A673 (cell line): Measurements from ENCODE around the gene SACM1L.

Source experiments
- EZH2 ChIP-seq: fragments of 200-600 bp; sonication (generic); IDR thresholded peaks from 2 replicates; pipeline ENCODE4 v1.6.1; 2017; ENCODE audit warnings: borderline replicate concordance, low read depth, mild to moderate bottlenecking, mixed read lengths, antibody characterized with exemption, low read length; ENCODE audit not compliant: poor library complexity, severe bottlenecking
- TF ChIP-seq, protein P1 (sequence below): fragments of 300-800, 200-600 bp; sonication (generic); conservative IDR thresholded peaks from 2 replicates; pipeline ENCODE4 v1.5.1; 2017; ENCODE audit warnings: low read depth, mild to moderate bottlenecking, antibody characterized with exemption, low read length, moderate library complexity, mixed read lengths

DNA sequence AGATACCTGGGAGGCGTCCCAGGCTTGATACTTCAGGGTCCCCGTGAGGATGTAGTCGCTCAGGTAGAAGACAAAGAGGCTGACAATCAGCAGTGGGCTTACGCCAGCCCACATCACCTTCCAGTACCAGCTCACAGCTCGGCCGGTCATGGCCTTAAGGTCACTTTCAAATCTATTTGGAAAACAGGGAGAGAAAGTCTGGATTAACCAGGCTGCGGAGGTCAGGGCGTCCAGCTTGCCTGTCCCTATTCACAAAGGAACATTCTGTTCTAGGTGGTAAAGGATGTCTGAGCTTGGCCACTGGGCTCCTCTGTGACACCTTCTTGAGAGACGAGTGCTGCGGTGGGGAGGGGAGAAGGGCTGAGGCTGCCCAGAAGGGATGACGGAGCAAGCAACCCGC is 70.7 kb downstream of the SACM1L start:
- TF ChIP-seq, protein P1, sequence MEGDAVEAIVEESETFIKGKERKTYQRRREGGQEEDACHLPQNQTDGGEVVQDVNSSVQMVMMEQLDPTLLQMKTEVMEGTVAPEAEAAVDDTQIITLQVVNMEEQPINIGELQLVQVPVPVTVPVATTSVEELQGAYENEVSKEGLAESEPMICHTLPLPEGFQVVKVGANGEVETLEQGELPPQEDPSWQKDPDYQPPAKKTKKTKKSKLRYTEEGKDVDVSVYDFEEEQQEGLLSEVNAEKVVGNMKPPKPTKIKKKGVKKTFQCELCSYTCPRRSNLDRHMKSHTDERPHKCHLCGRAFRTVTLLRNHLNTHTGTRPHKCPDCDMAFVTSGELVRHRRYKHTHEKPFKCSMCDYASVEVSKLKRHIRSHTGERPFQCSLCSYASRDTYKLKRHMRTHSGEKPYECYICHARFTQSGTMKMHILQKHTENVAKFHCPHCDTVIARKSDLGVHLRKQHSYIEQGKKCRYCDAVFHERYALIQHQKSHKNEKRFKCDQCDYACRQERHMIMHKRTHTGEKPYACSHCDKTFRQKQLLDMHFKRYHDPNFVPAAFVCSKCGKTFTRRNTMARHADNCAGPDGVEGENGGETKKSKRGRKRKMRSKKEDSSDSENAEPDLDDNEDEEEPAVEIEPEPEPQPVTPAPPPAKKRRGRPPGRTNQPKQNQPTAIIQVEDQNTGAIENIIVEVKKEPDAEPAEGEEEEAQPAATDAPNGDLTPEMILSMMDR: no peak
- TF ChIP-seq EZH2: no peak
